Nephron (organoid): ENCODE results near the gene NKX2-4.
A peak's percentile ranks its signal among the peaks of the same experiment; 100 is the strongest.

Experiments used
- H3K27ac Mint-ChIP-seq, 3 experiments: 2 replicates each; pipeline ENCODE4 v1.8.0; 2020; ENCODE audit warnings: mixed read lengths in 3 of 3, mild to moderate bottlenecking in 2 of 3, moderate library complexity in 1 of 3
- H3K27me3 Mint-ChIP-seq: 2 replicates; pipeline ENCODE4 v1.8.0; 2021; ENCODE audit warnings: low read depth, mild to moderate bottlenecking, moderate library complexity, mixed read lengths
- H3K36me3 Mint-ChIP-seq: 2 replicates; pipeline ENCODE4 v1.8.0; 2020; ENCODE audit warnings: low read depth, mixed read lengths
- H3K4me1 Mint-ChIP-seq: 2 replicates; pipeline ENCODE4 v1.8.0; 2020; ENCODE audit warnings: mixed read lengths
- H3K4me3 Mint-ChIP-seq, 3 experiments: 2 replicates each; pipeline ENCODE4 v1.8.0; 2020; ENCODE audit warnings: mild to moderate bottlenecking in 3 of 3, mixed read lengths in 3 of 3, moderate library complexity in 2 of 3
- H3K9me3 Mint-ChIP-seq: 2 replicates; pipeline ENCODE4 v1.8.0; 2020; ENCODE audit warnings: mixed read lengths
- CTCF ChIP-seq, 3 experiments: fragments of 200-600 bp; sonication (generic); IDR thresholded peaks; one replicate each; pipeline ENCODE4 v1.5.0; 2021; ENCODE audit warnings: antibody characterized with exemption in 3 of 3; ENCODE audit not compliant: unreplicated experiment in 3 of 3

NKX2-4 gene

GRCh38 chr20:21395051-21395665, 2.2 kb downstream of the NKX2-4 start:
- peaks cover 90% of the 10 kb centered on the region for H3K27me3 Mint-ChIP-seq
- peaks cover 15% of the 10 kb centered on the region for H3K36me3 Mint-ChIP-seq
- peaks cover 10% of the 10 kb centered on the region for H3K4me1 Mint-ChIP-seq
- H3K27ac Mint-ChIP-seq, result no peak overlapping the region
- TF ChIP-seq CTCF (IDR thresholded peaks at IDR 0.05; ENCODE audit: unreplicated experiment in 3 of 3), result no peak
- peak overlapping the region in 2 of 3 experiments; percentile 15 to 20 for H3K4me3 Mint-ChIP-seq
- H3K9me3 Mint-ChIP-seq, result no peaks in the 10 kb centered on the region

GRCh38 chr20:21394551-21394950, 2.8 kb downstream of the NKX2-4 start:
- Mint-ChIP-seq H3K36me3 (peaks cover 18% of the 10 kb centered on the region), H3K9me3 (no peaks in the 10 kb centered on the region), H3K4me1 (peaks cover 10% of the 10 kb centered on the region), H3K27me3 (peaks cover 88% of the 10 kb centered on the region), H3K27ac (no peak overlapping the region), H3K4me3 (no peak overlapping the region)
- TF ChIP-seq CTCF (IDR thresholded peaks at IDR 0.05; ENCODE audit: unreplicated experiment in 3 of 3), result no peak

- Mint-ChIP-seq H3K36me3 (peaks cover 21% of the 10 kb centered on the region), H3K9me3 (no peaks in the 10 kb centered on the region), H3K27ac (no peak overlapping the region), H3K4me3 (no peak overlapping the region), H3K27me3 (peaks cover 86% of the 10 kb centered on the region), H3K4me1 (peaks cover 10% of the 10 kb centered on the region)
- no peak for TF ChIP-seq CTCF (IDR thresholded peaks at IDR 0.05; ENCODE audit: unreplicated experiment in 3 of 3)
Measured at GRCh38 chr20:21393816-21394519, 3.4 kb downstream of the NKX2-4 start.

- Mint-ChIP-seq H3K27ac (no peak overlapping the region), H3K36me3 (peaks cover 23% of the 10 kb centered on the region)
Measured at GRCh38 chr20:21393166-21393565, 4.2 kb downstream of the NKX2-4 start.

GRCh38 chr20:21391972-21392352, 5.4 kb downstream of the NKX2-4 start:
- TF ChIP-seq CTCF (IDR thresholded peaks at IDR 0.05; ENCODE audit: unreplicated experiment in 3 of 3), result no peak
- Mint-ChIP-seq H3K9me3 (no peaks in the 10 kb centered on the region), H3K27me3 (peaks cover 80% of the 10 kb centered on the region), H3K27ac (no peak overlapping the region), H3K4me1 (peaks cover 10% of the 10 kb centered on the region), H3K4me3 (peak overlapping the region; percentile 16 to 71 (median 51)), H3K36me3 (peaks cover 34% of the 10 kb centered on the region)

More at GRCh38 chr20:21393166-21393565, 4.2 kb downstream of the NKX2-4 start:
- no peak overlapping the region for H3K4me3 Mint-ChIP-seq
- H3K27me3 Mint-ChIP-seq, result peaks cover 86% of the 10 kb centered on the region
- H3K9me3 Mint-ChIP-seq, result no peaks in the 10 kb centered on the region
- peaks cover 10% of the 10 kb centered on the region for H3K4me1 Mint-ChIP-seq
- no peak for TF ChIP-seq CTCF (IDR thresholded peaks at IDR 0.05; ENCODE audit: unreplicated experiment in 3 of 3)
